HEK293T (cell line): Measurements from ENCODE around the gene TMEM174.

Experiments used
- BHLHE40 ChIP-seq: fragments of 450-650 bp; IDR thresholded peaks from 2 replicates; pipeline ENCODE4 v1.6.1; 2016; ENCODE audit warnings: mild to moderate bottlenecking, moderate library complexity, borderline replicate concordance
- ELF4 ChIP-seq: fragments of 450-650 bp; IDR thresholded peaks from 2 replicates; pipeline ENCODE4 v1.6.1; 2017; ENCODE audit warnings: antibody characterized with exemption
- NFRKB ChIP-seq: fragments of 450-650 bp; IDR thresholded peaks from 2 replicates; pipeline ENCODE4 v1.6.1; 2016; ENCODE audit warnings: mild to moderate bottlenecking, moderate library complexity

- TF ChIP-seq NFRKB (no peak), ELF4 (no peak), BHLHE40 (no peak)
Observed at GRCh38 chr5:73199671-73200070, 26.7 kb downstream of the TMEM174 start.
